HG02642 (cell line): Measurements from ENCODE around the gene EEF2.

ENCODE experiments used
- ATAC-seq: cut with Tn5 transposase; IDR thresholded peaks from one replicate; pipeline ENCODE4 v1.9.1; 2021; ENCODE audit warnings: mild to moderate bottlenecking; ENCODE audit not compliant: unreplicated experiment, poor library complexity

Gene EEF2

GRCh38 chr19:3984908-3985642 lies at the start of gene EEF2:
EEF2 (minus strand) TSS chr19:3985463; CDS start chr19:3985380, 83 bp downstream.
- ATAC-seq = peak; percentile 58

DNA sequence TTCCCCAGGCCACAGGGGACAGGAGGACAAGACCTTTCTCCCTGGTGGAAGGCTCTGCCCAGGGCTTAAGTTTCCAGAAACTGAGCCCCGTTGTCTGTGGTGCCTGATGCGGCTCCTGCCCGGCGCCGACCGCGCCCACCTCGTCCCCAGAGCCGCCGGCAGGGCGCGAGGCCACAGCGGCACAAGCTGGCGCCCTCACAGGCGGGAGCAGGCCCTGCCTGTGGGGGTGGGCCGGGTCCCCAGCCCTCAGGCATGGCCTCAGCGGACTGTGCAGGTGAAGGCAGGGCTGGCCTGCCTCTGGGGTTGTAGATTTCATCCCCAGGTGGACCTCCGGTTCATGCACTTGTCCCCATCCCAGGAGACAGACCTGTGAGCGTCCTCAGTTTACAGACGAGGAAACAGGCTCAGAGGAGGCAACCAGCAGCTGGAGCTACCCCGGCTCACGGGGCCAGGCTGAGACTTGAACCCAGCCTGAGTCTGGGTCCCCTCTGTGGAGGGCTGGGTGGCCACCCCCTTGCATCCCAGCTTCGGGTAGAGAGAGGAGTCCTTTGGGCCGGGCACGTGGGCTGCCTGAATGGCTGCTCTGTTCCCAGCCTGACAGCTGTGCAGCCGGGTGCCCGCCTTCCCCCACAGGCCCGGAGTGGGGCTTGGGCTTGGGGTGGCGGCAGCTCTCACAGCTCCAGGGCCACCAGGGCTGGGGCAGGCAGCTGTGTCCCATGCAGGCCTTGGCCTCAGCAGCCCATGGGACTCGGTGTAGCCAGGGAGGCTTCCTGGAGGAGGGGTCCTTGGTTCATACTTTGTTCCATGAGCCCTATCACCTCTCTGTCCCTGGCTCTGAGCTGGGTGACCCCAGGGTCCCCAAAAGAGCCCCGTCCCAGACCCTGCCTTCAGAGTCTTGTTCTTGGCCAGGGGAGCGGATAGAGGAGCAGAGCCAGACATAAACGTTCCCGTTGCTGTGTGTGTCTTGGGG lies 49.1 kb upstream of the EEF2 start:
- ATAC-seq = no peak

DNA sequence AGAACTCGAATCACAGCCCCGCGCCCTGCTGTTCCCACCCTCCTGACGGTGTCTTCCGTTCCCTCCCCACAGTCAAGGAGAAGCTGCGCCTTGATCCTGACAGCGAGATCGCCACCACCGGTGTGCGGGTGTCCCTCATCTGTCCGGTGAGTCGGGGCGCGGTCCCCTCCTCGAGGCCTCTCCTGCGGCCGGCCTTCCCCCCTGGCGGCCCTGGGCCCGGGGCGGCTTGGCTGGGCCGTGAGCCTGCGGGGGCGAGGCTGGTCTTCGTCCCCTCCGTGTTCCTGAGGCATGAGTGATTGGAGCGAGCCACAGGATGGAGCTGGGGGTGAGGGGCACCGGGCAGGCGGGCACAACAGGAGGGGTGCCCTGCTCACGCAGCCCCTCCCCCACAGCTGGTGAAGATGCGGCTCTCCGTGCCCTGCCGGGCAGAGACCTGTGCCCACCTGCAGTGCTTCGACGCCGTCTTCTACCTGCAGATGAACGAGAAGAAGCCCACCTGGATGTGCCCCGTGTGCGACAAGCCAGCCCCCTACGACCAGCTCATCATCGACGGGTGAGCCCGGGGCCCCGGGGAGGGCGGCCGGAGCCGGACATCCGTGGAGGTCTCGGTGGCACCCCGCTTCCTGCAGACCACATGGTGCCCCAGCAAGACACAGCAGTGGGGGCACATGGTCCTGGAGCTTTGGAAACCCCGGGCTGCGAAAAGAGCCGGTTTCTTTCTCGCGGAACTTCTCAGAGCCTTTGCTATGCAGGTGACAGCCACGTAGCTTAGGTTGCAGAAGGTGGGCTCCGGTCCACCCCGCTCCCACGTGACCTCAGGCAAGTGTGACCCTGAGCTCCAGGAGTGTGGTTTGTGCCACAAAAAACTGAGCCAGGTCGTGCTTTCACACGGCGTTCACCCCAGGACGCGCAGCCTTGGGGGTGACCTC lies 48.0 kb upstream of the EEF2 start:
- ATAC-seq = no peak

DNA sequence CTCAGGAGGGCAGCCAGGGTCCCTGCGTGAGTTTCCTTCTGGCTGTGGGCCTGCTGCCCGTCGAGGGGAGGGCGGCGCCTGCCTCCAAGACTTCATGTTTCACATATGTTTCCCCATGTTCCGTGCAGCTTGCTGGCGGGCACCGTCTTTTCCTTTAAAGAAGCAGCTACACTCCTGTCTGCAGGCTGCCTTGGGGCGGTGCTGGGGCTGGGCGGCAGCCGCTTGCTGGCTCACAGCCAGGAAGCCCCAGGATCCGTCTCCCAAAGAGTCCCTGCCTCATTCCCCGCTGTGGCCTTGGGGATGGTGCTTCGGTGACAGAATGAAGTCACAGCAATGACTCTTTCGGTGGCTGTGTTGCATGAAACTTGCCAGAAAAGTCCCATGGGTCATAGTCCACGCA lies 47.2 kb upstream of the EEF2 start:
- no peak for ATAC-seq

DNA sequence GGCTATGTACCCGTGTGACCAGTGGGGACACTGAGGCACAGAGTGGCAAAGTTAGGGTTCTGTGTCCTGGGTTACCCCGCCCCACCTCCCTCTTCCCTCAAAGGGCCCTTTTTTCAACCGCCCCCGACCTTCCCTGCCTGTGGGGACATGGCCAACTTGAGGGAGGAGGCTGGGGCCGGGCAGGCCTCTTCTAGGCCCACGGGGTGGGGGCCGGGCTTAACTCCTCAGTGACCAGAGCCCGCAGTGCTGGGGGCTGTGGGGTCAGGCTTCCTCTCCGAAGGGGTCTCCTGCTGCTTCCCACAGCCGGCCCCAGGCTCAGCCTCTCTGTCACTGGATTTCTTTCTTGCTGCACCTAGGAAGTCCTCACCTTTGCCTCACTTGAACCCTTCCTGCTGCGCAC lies 46.2 kb upstream of the EEF2 start:
- no peak for ATAC-seq

- ATAC-seq = no peak
Observed at GRCh38 chr19:4030981-4031380, 45.7 kb upstream of the EEF2 start.

GRCh38 chr19:4030552-4030951 lies 45.3 kb upstream of the EEF2 start:
- no peak for ATAC-seq

GRCh38 chr19:4029247-4029614 lies 44.0 kb upstream of the EEF2 start:
- no peak for ATAC-seq

GRCh38 chr19:4028334-4029246 lies 43.3 kb upstream of the EEF2 start:
- no peak for ATAC-seq

DNA sequence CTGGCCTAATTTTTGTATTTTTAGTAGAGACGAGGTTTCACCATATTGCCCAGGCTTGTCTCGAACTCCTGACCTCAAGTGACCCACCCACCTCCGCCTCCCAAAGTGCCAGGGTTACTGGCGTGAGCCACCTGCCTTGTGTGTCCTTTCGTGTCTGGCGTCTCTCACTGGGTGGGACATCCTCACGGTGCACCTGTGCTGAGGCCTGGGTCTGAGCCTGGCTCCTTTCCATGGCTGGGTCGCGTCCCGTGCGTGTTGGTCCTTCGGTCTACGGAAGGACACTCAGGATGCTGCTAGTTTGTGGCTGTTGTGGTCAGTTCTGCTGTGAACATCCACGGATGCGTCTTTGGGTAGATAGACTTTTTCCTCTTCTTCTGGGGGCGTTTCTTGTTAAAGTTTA lies 41.9 kb upstream of the EEF2 start:
- ATAC-seq = no peak

GRCh38 chr19:4025317-4025716 lies 40.1 kb upstream of the EEF2 start:
- no peak for ATAC-seq

DNA sequence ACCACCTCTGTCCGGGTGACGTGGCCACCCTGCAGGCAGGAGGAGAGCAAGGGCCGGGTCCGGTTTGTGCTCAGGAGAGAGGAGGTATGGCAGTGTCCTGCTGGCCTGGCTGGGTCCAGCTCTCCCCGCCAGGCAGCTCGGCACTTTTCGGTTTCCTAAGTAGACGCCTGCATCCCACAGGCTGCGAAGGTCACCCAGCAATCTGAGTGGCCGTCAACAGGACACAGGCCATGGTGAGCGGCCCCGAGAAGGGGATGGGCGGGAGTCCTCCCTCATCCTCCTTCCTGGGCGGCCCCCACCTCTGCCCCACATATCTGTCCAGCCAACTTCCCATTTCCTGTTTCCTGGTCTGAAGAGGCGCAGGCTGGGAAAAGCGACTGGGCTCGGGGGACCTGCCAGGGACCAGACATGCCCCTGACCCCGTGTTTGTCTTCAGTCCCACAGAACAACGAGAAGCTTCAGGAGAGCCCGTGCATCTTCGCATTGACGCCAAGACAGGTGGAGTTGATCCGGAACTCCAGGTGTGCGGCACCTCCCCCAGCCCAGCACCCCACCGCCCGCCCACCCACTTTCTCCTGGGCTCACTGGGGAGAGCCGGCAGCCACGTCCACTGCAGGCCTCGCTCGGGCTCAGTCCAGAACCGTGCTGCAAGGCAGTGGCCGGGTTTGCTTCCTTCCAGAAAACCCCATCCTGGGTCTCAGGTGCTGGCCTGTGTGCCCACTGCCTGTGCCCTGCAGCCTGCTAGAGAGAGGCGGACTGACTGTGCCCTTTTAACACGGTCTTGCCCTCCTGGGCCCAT lies 38.5 kb upstream of the EEF2 start:
- ATAC-seq = no peak

GRCh38 chr19:4019578-4019977 lies 34.3 kb upstream of the EEF2 start:
- ATAC-seq = no peak

DNA sequence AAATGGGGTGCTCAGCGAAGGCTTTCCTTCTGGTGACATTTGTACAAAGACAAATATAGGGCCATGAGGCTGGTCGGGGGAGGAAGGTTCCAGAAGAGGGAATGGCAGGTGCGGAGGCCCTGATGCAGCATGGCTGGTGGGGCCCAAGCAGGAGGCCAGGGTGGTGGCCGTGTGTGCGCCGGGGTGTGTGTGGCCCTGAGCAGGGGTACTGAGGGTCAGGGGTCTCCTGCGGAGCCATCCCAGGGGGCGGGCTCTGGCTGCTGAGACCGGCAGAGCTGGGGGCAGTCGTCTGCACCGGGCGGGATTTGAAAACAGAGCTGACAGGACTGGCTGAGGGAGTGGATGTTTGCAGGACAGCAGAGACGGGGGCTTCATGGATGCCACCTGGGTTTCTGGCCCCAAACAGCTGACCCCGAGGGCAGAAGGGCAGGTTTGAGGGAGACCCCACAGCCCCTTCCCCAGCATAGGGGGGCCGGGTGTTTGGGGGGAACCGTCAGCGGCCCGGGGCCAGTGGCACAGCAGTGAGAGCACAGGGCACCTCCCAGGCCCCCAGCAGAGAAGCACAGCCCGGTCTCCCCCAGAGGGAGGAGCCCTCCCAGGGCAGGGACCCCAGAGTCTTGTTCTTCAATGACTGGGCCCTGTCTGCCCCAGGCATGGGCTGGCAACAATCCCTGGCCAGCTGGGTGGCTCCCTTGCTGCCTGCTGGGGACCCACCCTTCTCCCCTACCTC lies 33.7 kb upstream of the EEF2 start:
- ATAC-seq = no peak

DNA sequence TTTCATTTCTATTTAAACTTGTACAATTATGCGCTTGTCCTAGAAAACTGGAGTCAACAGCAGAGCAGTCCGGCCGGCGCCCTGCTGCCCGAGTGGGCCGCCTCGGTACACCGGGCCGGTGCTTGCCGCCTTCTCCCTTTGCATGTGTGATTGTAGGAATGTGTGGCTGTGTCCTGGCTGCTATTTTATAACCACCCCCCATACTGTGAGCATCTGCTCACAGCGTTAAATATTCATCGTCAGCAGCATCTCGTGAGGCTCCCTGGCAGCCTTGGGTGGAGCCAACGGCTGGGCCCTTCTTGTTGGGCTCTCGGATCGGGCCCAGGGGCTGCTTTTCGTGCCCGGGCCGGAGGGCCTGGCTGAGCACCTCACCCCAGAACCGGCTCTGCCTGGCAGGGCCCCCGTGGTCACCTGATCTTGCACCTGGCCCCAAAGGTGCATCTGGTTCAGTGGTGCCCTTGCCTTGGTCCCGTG lies 32.9 kb upstream of the EEF2 start:
- ATAC-seq = no peak

DNA sequence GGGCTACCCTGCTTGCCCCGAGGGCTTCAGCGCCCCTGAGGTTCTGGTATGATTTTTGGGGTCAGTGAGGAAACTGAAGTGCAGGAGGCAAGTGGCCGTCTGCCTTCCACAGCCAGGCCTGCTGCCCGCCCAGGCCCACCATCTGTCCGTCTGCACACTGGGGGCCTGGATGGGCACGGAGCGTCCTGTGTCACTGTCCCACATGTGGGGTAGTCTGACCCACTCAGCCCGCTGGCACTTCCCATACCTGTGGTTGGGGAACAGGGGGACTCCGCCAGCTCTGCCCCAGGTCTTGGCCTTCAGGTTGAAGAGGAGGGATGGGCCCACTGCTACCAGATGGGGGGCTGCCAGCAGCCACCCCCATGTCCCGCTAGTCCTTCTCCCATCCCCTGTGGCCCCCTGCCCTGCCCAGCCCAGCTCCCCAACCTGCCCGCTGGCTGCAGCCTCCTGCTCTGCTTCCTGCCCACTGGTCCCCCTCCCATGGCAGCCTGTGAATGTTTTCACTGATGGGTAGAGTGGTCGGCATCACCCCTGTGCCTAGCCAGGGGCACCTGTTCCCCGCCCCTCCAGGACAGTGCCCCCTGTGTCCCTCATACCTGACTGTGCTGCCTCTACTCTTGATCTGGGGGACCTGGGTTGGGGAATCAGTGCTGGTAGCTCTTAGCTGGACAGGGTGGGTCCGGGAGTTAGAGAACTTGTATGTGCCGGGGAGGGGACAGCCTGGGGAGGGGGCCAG lies 31.8 kb upstream of the EEF2 start:
- no peak for ATAC-seq

DNA sequence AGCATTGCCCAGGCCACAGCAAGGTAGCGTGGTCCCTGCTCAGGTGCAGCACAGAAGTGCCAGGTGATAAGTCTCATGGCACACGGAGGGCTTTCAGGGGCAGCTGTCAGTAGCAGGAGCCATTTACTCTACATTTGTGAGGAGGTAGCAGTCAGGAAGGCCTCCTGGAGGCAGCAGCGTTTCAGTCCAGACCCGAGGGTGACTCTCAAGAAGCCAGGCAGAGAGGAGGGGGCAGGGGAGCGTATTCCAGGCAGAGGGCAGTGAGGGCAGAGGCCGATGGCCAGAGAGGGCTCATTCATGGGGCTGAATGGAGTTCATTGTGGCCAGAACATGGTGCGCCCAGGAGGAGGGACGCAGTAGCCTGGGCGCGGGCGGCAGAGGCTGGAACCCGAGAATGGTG lies 31.2 kb upstream of the EEF2 start:
- no peak for ATAC-seq
